GM18907 (cell line): ENCODE results near the gene IQCK.
"Not testable (repeated sequence)": the region's sequence is repeated elsewhere in the genome, so short reads cannot be mapped to it uniquely, and the experiment has no call there.

Source experiments
- ATAC-seq: cut with Tn5 transposase; IDR thresholded peaks from one replicate; pipeline ENCODE4 v1.9.1; 2021; ENCODE audit warnings: mild to moderate bottlenecking, moderate library complexity; ENCODE audit not compliant: unreplicated experiment

IQCK gene

GRCh38 chr16:19717741-19718623 is at the start of gene IQCK, which contains the start of gene KNOP1:
Gene IQCK (plus strand): TSS chr16:19718271. CDS start chr16:19718307, 36 bp downstream.
Gene KNOP1 (minus strand): TSS chr16:19718227. CDS start chr16:19715035, 3,192 bp downstream.
- ATAC-seq: peak; percentile 90

GRCh38 chr16:19672378-19672777 is 45.7 kb upstream of the IQCK start:
- ATAC-seq: no peak

GRCh38 chr16:19674485-19674884 is 43.6 kb upstream of the IQCK start:
- no peak for ATAC-seq

GRCh38 chr16:19677402-19677801 is 40.7 kb upstream of the IQCK start:
- ATAC-seq: no peak

- ATAC-seq: no peak
Observed at GRCh38 chr16:19678804-19679203, 39.3 kb upstream of the IQCK start.

- ATAC-seq: not testable (repeated sequence)
Observed at GRCh38 chr16:19679281-19679680, 38.8 kb upstream of the IQCK start.

GRCh38 chr16:19680881-19681340 is 37.2 kb upstream of the IQCK start:
- ATAC-seq: no peak

GRCh38 chr16:19681637-19682036 is 36.4 kb upstream of the IQCK start:
- ATAC-seq: no peak

GRCh38 chr16:19683453-19684236 is 34.4 kb upstream of the IQCK start:
- ATAC-seq: no peak

- no peak for ATAC-seq
Observed at GRCh38 chr16:19685176-19685575, 32.9 kb upstream of the IQCK start.

- ATAC-seq: no peak
Observed at GRCh38 chr16:19687279-19687678, 30.8 kb upstream of the IQCK start.

GRCh38 chr16:19688396-19689024 is 29.6 kb upstream of the IQCK start:
- no peak for ATAC-seq

GRCh38 chr16:19689342-19689741 is 28.7 kb upstream of the IQCK start:
- no peak for ATAC-seq

- ATAC-seq: no peak
Observed at GRCh38 chr16:19690196-19690595, 27.9 kb upstream of the IQCK start.

- ATAC-seq: no peak
Observed at GRCh38 chr16:19691161-19691711, 26.8 kb upstream of the IQCK start.

- ATAC-seq: no peak
Observed at GRCh38 chr16:19694989-19695388, 23.1 kb upstream of the IQCK start.

GRCh38 chr16:19696328-19696727 is 21.7 kb upstream of the IQCK start:
- no peak for ATAC-seq

GRCh38 chr16:19696961-19697360 is 21.1 kb upstream of the IQCK start:
- ATAC-seq: no peak

GRCh38 chr16:19697756-19698318 is 20.2 kb upstream of the IQCK start:
- no peak for ATAC-seq
